Activated T-helper 2 cell treated with anti-CD3 and anti-CD28 coated beads, Interferon-gamma antibody, Interleukin-2, Interleukin-4, amounts not matched to agents 10 μg/mL and 5 μg/mL and 100 μg/mL, durations not matched to agents 14 hours and 24 hours and 36 hours (primary cell): ENCODE data around the gene ARHGAP27. TPM values are rescaled to one million over a fixed set of nuclear protein-coding genes. Genes with fewer than 3 reads are reported as not detected.

Experiments used
- DNase-seq: peaks from one replicate; pipeline ENCODE4 v3.0.0; 2021; ENCODE audit warnings: low spot score
- H3K27ac Mint-ChIP-seq: one replicate; pipeline ENCODE4 v1.8.0; 2021; ENCODE audit warnings: mixed read lengths
- H3K27me3 Mint-ChIP-seq: one replicate; pipeline ENCODE4 v1.8.0; 2021; ENCODE audit warnings: low read depth, mixed read lengths
- H3K36me3 Mint-ChIP-seq: one replicate; pipeline ENCODE4 v1.8.0; 2021; ENCODE audit warnings: low read depth, mixed read lengths
- H3K4me1 Mint-ChIP-seq: one replicate; pipeline ENCODE4 v1.8.0; 2021; ENCODE audit warnings: low read depth, mixed read lengths
- H3K4me3 Mint-ChIP-seq: one replicate; pipeline ENCODE4 v1.8.0; 2021; ENCODE audit warnings: low read depth, mild to moderate bottlenecking, moderate library complexity, mixed read lengths
- H3K9me3 Mint-ChIP-seq: one replicate; pipeline ENCODE4 v1.8.0; 2021; ENCODE audit warnings: mixed read lengths
- intact Hi-C: fragments of 100-400 bp; cut with micrococcal nuclease; formaldehyde crosslinking; loops from one replicate; pipeline ENCODE4 v1.15.1; 2023
- total RNA-seq: library from RNA; stranded (reverse); gene quantifications from 2 replicates; pipeline ENCODE4 v1.2.3, GENCODE V29; 2022

Gene ARHGAP27
- total RNA-seq, 1 donor from 2014 or later = 58.0 TPM

- no peak for DNase-seq
- H3K9me3 Mint-ChIP-seq = no peaks in the 10 kb centered on the region
- H3K27me3 Mint-ChIP-seq = peaks cover 2% of the 10 kb centered on the region
- no peak overlapping the region for H3K4me3 Mint-ChIP-seq
- intact Hi-C loops = no loop called here
- peaks cover under 1% of the 10 kb centered on the region for H3K36me3 Mint-ChIP-seq
- H3K27ac Mint-ChIP-seq = no peak overlapping the region
- peaks cover 14% of the 10 kb centered on the region for H3K4me1 Mint-ChIP-seq
These were observed 43.3 kb downstream of the ARHGAP27 start for GRCh38 chr17:45389354-45389753.

- no peaks in the 10 kb centered on the region for H3K9me3 Mint-ChIP-seq
- H3K27ac Mint-ChIP-seq = no peak overlapping the region
- intact Hi-C loops = no loop called here
- DNase-seq = no peak
- H3K4me1 Mint-ChIP-seq = peaks cover 18% of the 10 kb centered on the region
- H3K27me3 Mint-ChIP-seq = peaks cover 2% of the 10 kb centered on the region
- H3K36me3 Mint-ChIP-seq = no peaks in the 10 kb centered on the region
- H3K4me3 Mint-ChIP-seq = no peak overlapping the region
These were observed 43.9 kb downstream of the ARHGAP27 start for GRCh38 chr17:45388604-45389325.

GRCh38 chr17:45387739-45388138, 44.9 kb downstream of the ARHGAP27 start:
- Mint-ChIP-seq H3K4me1 (peaks cover 22% of the 10 kb centered on the region), H3K9me3 (no peaks in the 10 kb centered on the region), H3K27ac (no peak overlapping the region), H3K4me3 (no peak overlapping the region), H3K27me3 (peaks cover 2% of the 10 kb centered on the region), H3K36me3 (no peaks in the 10 kb centered on the region)
- intact Hi-C loops = no loop called here
- DNase-seq = no peak

- Mint-ChIP-seq H3K9me3 (no peaks in the 10 kb centered on the region), H3K4me3 (no peak overlapping the region), H3K4me1 (peaks cover 22% of the 10 kb centered on the region), H3K36me3 (no peaks in the 10 kb centered on the region), H3K27me3 (peaks cover 2% of the 10 kb centered on the region), H3K27ac (no peak overlapping the region)
- no peak for DNase-seq
- intact Hi-C loops = no loop called here
These were observed 46.5 kb downstream of the ARHGAP27 start for GRCh38 chr17:45386178-45386577.

- H3K27me3 Mint-ChIP-seq = peaks cover 2% of the 10 kb centered on the region
- no peaks in the 10 kb centered on the region for H3K36me3 Mint-ChIP-seq
- peak overlapping the region; percentile 69 for H3K27ac Mint-ChIP-seq
- intact Hi-C loops = loop anchor here (1.0 to 2.0 kb wide), 3 partner anchors 73 to 166 kb away; no protein-coding TSS in a partner anchor
- no peak overlapping the region for H3K4me3 Mint-ChIP-seq
- no peaks in the 10 kb centered on the region for H3K9me3 Mint-ChIP-seq
- DNase-seq = peak; percentile 79
- H3K4me1 Mint-ChIP-seq = peaks cover 22% of the 10 kb centered on the region
These were observed 47.2 kb downstream of the ARHGAP27 start for GRCh38 chr17:45385331-45385997.

- Mint-ChIP-seq H3K36me3 (no peaks in the 10 kb centered on the region), H3K4me3 (no peak overlapping the region), H3K27me3 (peaks cover 2% of the 10 kb centered on the region), H3K27ac (no peak overlapping the region), H3K9me3 (no peaks in the 10 kb centered on the region), H3K4me1 (peaks cover 22% of the 10 kb centered on the region)
- DNase-seq = no peak
- intact Hi-C loops = loop anchor here (1.0 to 2.0 kb wide), 3 partner anchors 72 to 166 kb away; no protein-coding TSS in a partner anchor
These were observed 47.8 kb downstream of the ARHGAP27 start for GRCh38 chr17:45384789-45385262.

GRCh38 chr17:45384047-45384788, 48.5 kb downstream of the ARHGAP27 start:
- no peak overlapping the region for H3K4me3 Mint-ChIP-seq
- H3K27ac Mint-ChIP-seq = no peak overlapping the region
- H3K4me1 Mint-ChIP-seq = peaks cover 22% of the 10 kb centered on the region
- no peaks in the 10 kb centered on the region for H3K27me3 Mint-ChIP-seq
- no peak for DNase-seq
- intact Hi-C loops = loop anchor here (2.0 kb wide), 1 partner anchor 71 kb away; no protein-coding TSS in a partner anchor
- no peaks in the 10 kb centered on the region for H3K36me3 Mint-ChIP-seq
- no peaks in the 10 kb centered on the region for H3K9me3 Mint-ChIP-seq

GRCh38 chr17:45383003-45383402, 49.7 kb downstream of the ARHGAP27 start:
- H3K4me1 Mint-ChIP-seq = peaks cover 13% of the 10 kb centered on the region
- no peaks in the 10 kb centered on the region for H3K36me3 Mint-ChIP-seq
- intact Hi-C loops = no loop called here
- no peak overlapping the region for H3K4me3 Mint-ChIP-seq
- peaks cover 2% of the 10 kb centered on the region for H3K27me3 Mint-ChIP-seq
- H3K9me3 Mint-ChIP-seq = no peaks in the 10 kb centered on the region
- H3K27ac Mint-ChIP-seq = no peak overlapping the region
- DNase-seq = no peak

GRCh38 chr17:45382226-45382625, 50.4 kb downstream of the ARHGAP27 start:
- Mint-ChIP-seq H3K4me3 (no peak overlapping the region), H3K36me3 (no peaks in the 10 kb centered on the region), H3K27me3 (peaks cover 2% of the 10 kb centered on the region), H3K27ac (no peak overlapping the region), H3K9me3 (no peaks in the 10 kb centered on the region), H3K4me1 (peaks cover 13% of the 10 kb centered on the region)
- DNase-seq = no peak
- intact Hi-C loops = no loop called here

- Mint-ChIP-seq H3K4me1 (peaks cover 13% of the 10 kb centered on the region), H3K27ac (no peak overlapping the region), H3K9me3 (no peaks in the 10 kb centered on the region), H3K36me3 (no peaks in the 10 kb centered on the region), H3K27me3 (peaks cover 2% of the 10 kb centered on the region), H3K4me3 (no peak overlapping the region)
- intact Hi-C loops = no loop called here
- DNase-seq = no peak
These were observed 51.7 kb downstream of the ARHGAP27 start for GRCh38 chr17:45380991-45381390.

- intact Hi-C loops = no loop called here
- Mint-ChIP-seq H3K4me3 (no peak overlapping the region), H3K4me1 (peaks cover 8% of the 10 kb centered on the region), H3K27ac (no peak overlapping the region), H3K36me3 (no peaks in the 10 kb centered on the region), H3K9me3 (no peaks in the 10 kb centered on the region), H3K27me3 (peaks cover 2% of the 10 kb centered on the region)
- DNase-seq = no peak
These were observed 52.5 kb downstream of the ARHGAP27 start for GRCh38 chr17:45380046-45380765.

GRCh38 chr17:45377401-45377800, 55.3 kb downstream of the ARHGAP27 start:
- no peak overlapping the region for H3K27ac Mint-ChIP-seq
- H3K4me1 Mint-ChIP-seq = peaks cover 2% of the 10 kb centered on the region
- no peak for DNase-seq
- H3K4me3 Mint-ChIP-seq = no peak overlapping the region
- H3K36me3 Mint-ChIP-seq = no peaks in the 10 kb centered on the region
- intact Hi-C loops = loop anchor here (5.0 kb wide), 1 partner anchor 35 kb away; no protein-coding TSS in a partner anchor
- peaks cover 2% of the 10 kb centered on the region for H3K27me3 Mint-ChIP-seq
- H3K9me3 Mint-ChIP-seq = no peaks in the 10 kb centered on the region
